ENCODE measurements around the gene DECR2.

DECR2 gene

DNA sequence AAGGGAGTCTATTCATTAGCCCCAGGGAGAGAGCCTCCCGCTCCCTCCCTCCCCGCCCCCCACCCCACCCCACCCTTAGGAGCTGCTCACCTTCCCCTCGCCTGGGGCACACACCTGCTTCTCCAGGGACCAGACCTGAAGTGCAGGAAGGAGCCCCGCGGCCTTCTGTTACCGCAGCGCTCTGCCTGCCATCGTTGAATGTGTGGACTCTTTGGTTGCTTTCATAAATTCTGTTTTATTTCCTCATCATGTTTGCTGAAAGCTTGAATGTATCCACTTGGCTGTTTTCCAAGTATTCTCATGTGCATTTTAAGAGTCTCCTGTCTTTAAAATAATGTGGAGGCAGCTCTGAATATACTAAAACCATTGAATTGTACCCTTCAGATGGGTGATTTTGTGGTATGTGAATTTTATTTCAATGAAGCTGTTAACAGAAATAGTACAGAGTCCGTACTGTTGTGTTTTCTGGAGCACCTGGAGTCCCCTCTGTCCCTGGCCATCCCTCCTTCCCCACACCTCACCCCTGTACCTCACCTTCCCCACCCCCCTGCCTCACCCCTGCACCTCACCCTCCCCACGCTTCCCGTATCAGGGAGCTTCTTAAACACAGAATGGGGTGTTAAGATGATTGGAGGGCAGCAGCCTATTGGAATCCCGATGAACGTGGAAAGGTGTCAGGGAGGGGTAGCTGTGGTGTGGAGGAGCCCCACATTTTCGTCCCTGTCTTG, 49.3 kb downstream of the DECR2 start:
- no peak for DNase-seq

DNA sequence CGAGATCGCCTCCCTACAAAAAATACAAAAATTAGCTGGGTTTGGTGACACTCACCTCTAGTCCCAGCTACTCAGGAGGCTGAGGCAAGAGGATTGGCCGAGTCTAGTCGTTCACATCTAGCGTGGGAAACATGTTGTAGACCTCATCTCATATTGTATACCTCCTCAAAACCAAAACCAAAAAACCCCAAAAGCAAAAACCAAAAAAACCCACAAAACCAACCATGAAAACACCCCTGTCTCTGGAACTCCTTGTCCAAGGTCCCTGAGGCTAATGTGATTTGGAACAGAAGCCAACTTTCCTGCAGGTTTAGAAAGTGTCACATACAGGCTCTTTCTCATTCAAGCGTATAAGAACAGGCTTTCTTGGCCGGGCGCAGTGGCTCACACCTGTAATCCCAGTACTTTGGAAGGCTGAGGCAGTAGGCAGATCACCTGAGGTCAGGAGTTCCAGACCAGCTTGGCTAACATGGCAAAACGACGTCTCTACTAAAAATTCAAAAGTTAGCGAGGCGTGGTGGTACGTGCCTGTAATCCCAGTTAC, 52.8 kb downstream of the DECR2 start:
- DNase-seq: no peak

DNA sequence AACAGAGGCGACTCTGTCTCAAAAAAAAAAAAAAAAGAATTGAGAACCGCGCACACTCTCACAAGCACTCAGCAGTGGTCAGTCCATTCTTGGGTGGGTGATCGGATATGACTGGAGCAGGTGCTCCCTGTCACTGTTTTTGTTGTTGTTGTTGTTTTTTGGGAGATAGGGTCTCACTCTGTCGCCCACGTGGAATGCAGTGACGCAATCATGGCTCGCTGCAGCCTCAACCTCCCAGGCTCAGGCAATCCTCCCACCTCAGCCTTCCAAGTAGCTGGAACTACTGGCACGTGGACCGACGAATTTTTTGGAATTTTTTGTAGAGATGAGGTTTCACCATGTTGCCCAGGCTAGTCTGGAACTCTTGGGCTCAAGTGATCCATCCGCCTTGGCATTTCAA, 53.8 kb downstream of the DECR2 start:
- no peak for DNase-seq

DNA sequence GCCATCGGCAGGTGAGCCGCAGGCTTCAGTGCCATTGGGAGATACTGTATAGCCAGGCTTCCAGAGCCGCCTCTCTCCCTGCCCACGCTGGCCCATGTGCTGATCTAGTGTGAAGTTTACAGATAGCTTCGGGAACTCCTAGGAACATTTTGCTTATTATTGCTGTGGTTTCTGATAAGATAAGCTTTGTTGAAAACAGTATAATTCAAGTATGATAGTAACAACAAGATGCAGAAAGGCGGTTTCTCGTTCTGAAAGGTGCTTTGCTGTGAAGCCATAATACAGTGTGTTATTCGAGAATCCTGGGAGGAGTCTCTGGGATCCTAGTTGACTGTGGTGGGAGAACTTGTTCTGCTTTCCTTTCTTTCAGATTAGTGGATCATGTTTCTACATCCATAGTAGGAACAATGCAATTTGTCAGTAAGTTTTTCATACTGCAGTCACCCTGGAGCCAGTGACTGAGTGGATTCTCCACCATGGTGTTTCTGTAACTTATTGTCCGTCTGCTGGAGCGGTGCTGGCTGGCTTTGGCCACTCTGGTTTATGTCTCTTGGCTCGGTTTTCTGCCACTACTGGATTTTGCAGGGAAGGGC, 55.3 kb downstream of the DECR2 start:
- no peak for DNase-seq

DNA sequence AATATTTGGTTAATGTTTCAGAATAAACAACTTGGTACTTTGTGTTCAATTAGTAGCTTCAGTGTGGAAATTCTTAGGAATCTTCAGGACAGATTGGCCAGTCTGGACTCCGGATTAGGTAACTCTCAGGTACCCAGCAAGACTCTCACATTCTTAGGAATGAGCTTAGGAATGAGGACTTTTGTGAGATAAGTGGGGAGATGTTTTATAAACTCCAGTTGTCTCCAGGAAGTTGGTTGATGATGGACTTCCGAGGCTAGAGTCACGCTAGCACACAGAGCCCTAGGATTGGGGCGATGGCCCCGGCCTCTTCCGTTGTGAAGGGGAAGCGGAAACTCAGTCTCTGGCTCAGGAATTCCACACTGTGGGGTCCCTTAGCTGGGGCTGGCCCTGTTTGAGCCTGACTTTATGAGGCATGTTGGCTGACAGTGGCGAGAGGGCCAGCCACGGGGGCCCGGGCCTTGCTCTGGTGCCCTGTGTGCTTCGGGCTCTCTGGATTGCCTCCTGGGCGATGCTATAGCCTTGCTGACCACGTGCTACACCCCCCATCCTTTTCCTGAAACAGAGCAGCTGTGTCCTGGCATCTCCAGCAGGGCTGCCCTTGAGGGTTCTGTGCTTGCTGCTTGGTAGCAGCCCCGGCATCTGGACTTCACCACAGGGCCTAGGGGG, 56.2 kb downstream of the DECR2 start:
- no peak for DNase-seq

DNA sequence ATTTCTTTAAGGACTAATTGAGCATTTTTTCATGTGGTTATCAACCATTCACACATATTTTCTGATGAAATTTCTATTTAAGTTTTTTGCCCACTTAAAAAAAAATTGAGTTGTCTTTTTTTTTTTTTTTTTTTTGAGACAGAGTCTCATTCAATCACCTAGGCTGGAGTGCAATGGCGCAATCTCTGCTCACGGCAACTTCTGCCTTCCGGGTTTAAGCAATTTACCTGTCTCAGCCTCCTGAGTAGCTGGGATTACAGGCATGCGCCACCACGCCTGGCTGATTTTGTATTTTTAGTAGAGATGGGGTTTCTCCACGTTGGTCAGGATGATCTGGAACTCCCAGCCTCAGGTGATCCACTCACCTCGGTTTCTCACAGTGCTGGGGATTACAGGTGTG, 58.1 kb downstream of the DECR2 start:
- no peak for DNase-seq

DNA sequence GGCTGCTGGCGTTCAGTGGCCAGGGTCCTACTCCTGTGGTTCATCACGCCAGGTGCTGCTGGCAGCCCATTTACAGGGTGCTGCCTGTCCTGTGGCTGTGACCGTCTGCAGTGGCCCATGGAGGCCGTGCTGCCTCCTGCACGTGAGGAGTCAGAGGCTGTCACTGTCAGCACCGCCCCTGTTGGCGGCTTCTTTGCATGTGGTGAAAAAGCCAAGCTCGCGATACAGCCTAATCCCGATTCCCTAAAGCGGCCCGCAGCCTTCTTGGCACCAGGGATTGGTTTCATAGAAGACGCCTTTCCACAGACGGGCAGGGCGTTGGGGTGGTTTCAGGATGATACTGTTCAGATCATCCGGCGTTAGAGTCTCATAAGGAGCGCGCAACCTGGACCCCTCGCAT, 59.1 kb downstream of the DECR2 start:
- DNase-seq: no peak

All from T-helper 2 cell (primary cell).